Nephron progenitor cell (in vitro differentiated cells): ENCODE data around the gene NLN.

Experiments
- DNase-seq: peaks from one replicate; pipeline ENCODE4 v3.0.0; 2021
- H3K27ac Mint-ChIP-seq: 2 replicates; pipeline ENCODE4 v1.8.0; 2021; ENCODE audit warnings: mild to moderate bottlenecking, moderate library complexity, mixed read lengths
- H3K27me3 Mint-ChIP-seq: 2 replicates; pipeline ENCODE4 v1.8.0; 2021; ENCODE audit warnings: mild to moderate bottlenecking, low read depth, mixed read lengths; ENCODE audit not compliant: poor library complexity
- H3K36me3 Mint-ChIP-seq: 2 replicates; pipeline ENCODE4 v1.8.0; 2021; ENCODE audit warnings: low read depth, mixed read lengths
- H3K4me1 Mint-ChIP-seq: 2 replicates; pipeline ENCODE4 v1.8.0; 2021; ENCODE audit warnings: mixed read lengths
- H3K4me3 Mint-ChIP-seq: 2 replicates; pipeline ENCODE4 v1.8.0; 2021; ENCODE audit warnings: mild to moderate bottlenecking, moderate library complexity, mixed read lengths
- H3K9me3 Mint-ChIP-seq: 2 replicates; pipeline ENCODE4 v1.8.0; 2021; ENCODE audit warnings: mild to moderate bottlenecking, moderate library complexity, mixed read lengths
- CTCF ChIP-seq: fragments of 200-600 bp; sonication (generic); IDR thresholded peaks from 2 replicates; pipeline ENCODE4 v1.5.0; 2021; ENCODE audit warnings: antibody characterized with exemption

NLN gene

GRCh38 chr5:65707663-65708062, 14.3 kb upstream of the NLN start:
- H3K4me3 Mint-ChIP-seq = no peak overlapping the region
- no peaks in the 10 kb centered on the region for H3K4me1 Mint-ChIP-seq
- H3K27ac Mint-ChIP-seq = no peak overlapping the region
- H3K9me3 Mint-ChIP-seq = no peaks in the 10 kb centered on the region
- peaks cover 30% of the 10 kb centered on the region for H3K36me3 Mint-ChIP-seq
- TF ChIP-seq CTCF = no peak
- DNase-seq = no peak
- H3K27me3 Mint-ChIP-seq = no peaks in the 10 kb centered on the region

GRCh38 chr5:65708145-65708544, 13.9 kb upstream of the NLN start:
- Mint-ChIP-seq H3K27ac (no peak overlapping the region), H3K9me3 (no peaks in the 10 kb centered on the region), H3K4me1 (no peaks in the 10 kb centered on the region), H3K27me3 (no peaks in the 10 kb centered on the region), H3K4me3 (no peak overlapping the region), H3K36me3 (peaks cover 25% of the 10 kb centered on the region)
- no peak for TF ChIP-seq CTCF
- DNase-seq = no peak

- H3K4me3 Mint-ChIP-seq = no peak overlapping the region
- no peak for DNase-seq
- peaks cover 12% of the 10 kb centered on the region for H3K36me3 Mint-ChIP-seq
- no peaks in the 10 kb centered on the region for H3K27me3 Mint-ChIP-seq
- peaks cover 19% of the 10 kb centered on the region for H3K4me1 Mint-ChIP-seq
- H3K9me3 Mint-ChIP-seq = peaks cover 5% of the 10 kb centered on the region
- no peak for TF ChIP-seq CTCF
- no peak overlapping the region for H3K27ac Mint-ChIP-seq
Measured at GRCh38 chr5:65718576-65719310, 3.3 kb upstream of the NLN start.

- peak overlapping the region; percentile 82 for H3K4me3 Mint-ChIP-seq
- peaks cover 25% of the 10 kb centered on the region for H3K36me3 Mint-ChIP-seq
- peaks cover 26% of the 10 kb centered on the region for H3K4me1 Mint-ChIP-seq
- no peak for TF ChIP-seq CTCF
- H3K27me3 Mint-ChIP-seq = no peaks in the 10 kb centered on the region
- DNase-seq = peak; percentile 46
- peaks cover 5% of the 10 kb centered on the region for H3K9me3 Mint-ChIP-seq
- H3K27ac Mint-ChIP-seq = no peak overlapping the region
Measured at GRCh38 chr5:65721050-65721719, 820 bp upstream of the NLN start.

- H3K36me3 Mint-ChIP-seq = peaks cover 29% of the 10 kb centered on the region
- peaks cover 5% of the 10 kb centered on the region for H3K9me3 Mint-ChIP-seq
- peak overlapping the region; percentile 94 for H3K4me3 Mint-ChIP-seq
- H3K4me1 Mint-ChIP-seq = peaks cover 26% of the 10 kb centered on the region
- DNase-seq = peak; percentile 16
- peak overlapping the region; percentile 49 for H3K27ac Mint-ChIP-seq
- no peaks in the 10 kb centered on the region for H3K27me3 Mint-ChIP-seq
- no peak for TF ChIP-seq CTCF
Measured at GRCh38 chr5:65722575-65723403, 784 bp downstream of the NLN start.
